B cell (primary cell): ENCODE measurements around the gene G2E3. TPM values are rescaled to one million over a fixed set of nuclear protein-coding genes. Genes with fewer than 3 reads are reported as not detected.

Experiments used
- ATAC-seq: fragments of 200-7000 bp; cut with Tn5 transposase; one replicate; pipeline ENCODE4 v1.10.0; 2021; ENCODE audit warnings: low read depth, mild to moderate bottlenecking, moderate number of reproducible peaks, moderate library complexity
- CTCF ChIA-PET: fragments of 350-600 bp; sonication (Branson Sonifier 250); formaldehyde crosslinking; loops from one replicate; lab custom pipeline; 2021; ENCODE audit warnings: antibody characterized with exemption, inconsistent platforms; lab: Charles Lee
- POLR2A ChIA-PET: fragments of 350-600 bp; sonication (Branson Sonifier 250); formaldehyde crosslinking; loops from one replicate; lab custom pipeline; 2021; ENCODE audit warnings: antibody characterized with exemption; lab: Charles Lee
- DNase-seq: peaks from one replicate; pipeline ENCODE4 v3.0.0; 2013
- H2AFZ ChIP-seq: 2 replicates; pipeline ENCODE4 v1.6.1; 2012; ENCODE audit warnings: mild to moderate bottlenecking, low read depth, low read length; ENCODE audit not compliant: insufficient read depth, poor library complexity, severe bottlenecking
- H3K27ac ChIP-seq, 2 donors: 1 replicate in 1 of 2; 2 replicates in 1 of 2; pipeline ENCODE4 v1.5.1; 2012 to 2013; ENCODE audit warnings: low read length in 2 of 2, mild to moderate bottlenecking in 2 of 2, moderate library complexity in 1 of 2
- H3K27me3 ChIP-seq, 4 experiments: fragments of 200-600 bp in 1 of 4; sonication (generic) in 1 of 4; replicated peaks in 1 of 4; 1 replicate in 2 of 4; 2 replicates in 2 of 4; pipeline versions ENCODE4 v1.6.1 to v1.7.0; 2013 to 2016; ENCODE audit warnings: low read length in 3 of 4, mild to moderate bottlenecking in 2 of 4, mixed read lengths in 1 of 4, moderate library complexity in 1 of 4; ENCODE audit not compliant: insufficient read depth in 4 of 4, control insufficient read depth in 3 of 4; ENCODE audit errors: control extremely low read depth in 1 of 4
- H3K36me3 ChIP-seq, 2 experiments: replicated peaks in 1 of 2; 1 replicate in 1 of 2; 2 replicates in 1 of 2; pipeline versions ENCODE4 v1.6.1 to v1.7.1; 2013; ENCODE audit warnings: low read length in 1 of 2; ENCODE audit not compliant: insufficient read depth in 2 of 2, control insufficient read depth in 1 of 2; ENCODE audit errors: control extremely low read depth in 1 of 2, extremely low read depth in 1 of 2
- H3K4me1 ChIP-seq, 2 donors: fragments of 200-600 bp in 1 of 2; sonication (generic) in 1 of 2; 1 replicate in 1 of 2; 2 replicates in 1 of 2; pipeline versions ENCODE4 v1.5.1 to v1.6.1; 2013 to 2017; ENCODE audit warnings: low read length in 2 of 2; ENCODE audit not compliant: control insufficient read depth in 2 of 2, insufficient read depth in 2 of 2
- H3K4me2 ChIP-seq: replicated peaks from 2 replicates; pipeline ENCODE3; 2012; ENCODE audit warnings: mild to moderate bottlenecking, low read depth, low read length; ENCODE audit not compliant: poor library complexity, severe bottlenecking
- H3K4me3 ChIP-seq, 5 experiments: fragments of 200-600 bp in 1 of 5; sonication (generic) in 1 of 5; 1 replicate in 3 of 5; 2 replicates in 2 of 5; pipeline versions ENCODE4 v1.5.1 to v1.7.0; 2011 to 2016; ENCODE audit warnings: low read length in 4 of 5, mild to moderate bottlenecking in 4 of 5, low read depth in 2 of 5, control low read depth in 1 of 5, moderate library complexity in 1 of 5; ENCODE audit not compliant: insufficient read depth in 1 of 5; ENCODE audit errors: control extremely low read depth in 1 of 5, extremely low read depth in 1 of 5
- H3K79me2 ChIP-seq: fragments of 200-600 bp; sonication (generic); one replicate; pipeline ENCODE4 v1.6.0; 2016; ENCODE audit warnings: low read length; ENCODE audit not compliant: control insufficient read depth, insufficient read depth
- H3K9ac ChIP-seq: fragments of 200-600 bp; sonication (generic); 2 replicates; pipeline ENCODE4 v1.6.1; 2017; ENCODE audit warnings: mild to moderate bottlenecking, low read length, moderate library complexity
- H3K9me3 ChIP-seq, 3 donors: one replicate each; pipeline versions ENCODE4 v1.6.1 to v1.7.1; 2013; ENCODE audit warnings: low read length in 2 of 3; ENCODE audit not compliant: control insufficient read depth in 2 of 3, insufficient read depth in 1 of 3; ENCODE audit errors: control extremely low read depth in 1 of 3
- H4K20me1 ChIP-seq: 2 replicates; pipeline ENCODE4 v1.6.0; 2012; ENCODE audit warnings: mild to moderate bottlenecking, low read length; ENCODE audit not compliant: insufficient read depth, control insufficient read depth, poor library complexity, severe bottlenecking
- H3K27ac Mint-ChIP-seq: one replicate; pipeline ENCODE4 v1.8.0; 2021; ENCODE audit warnings: mixed read lengths
- H3K27me3 Mint-ChIP-seq: one replicate; pipeline ENCODE4 v1.8.0; 2021; ENCODE audit warnings: mixed read lengths
- H3K4me1 Mint-ChIP-seq: one replicate; pipeline ENCODE4 v1.8.0; 2021; ENCODE audit warnings: mixed read lengths
- H3K4me3 Mint-ChIP-seq: one replicate; pipeline ENCODE4 v1.8.0; 2021; ENCODE audit warnings: mixed read lengths
- H3K9me3 Mint-ChIP-seq: one replicate; pipeline ENCODE4 v1.8.0; 2022; ENCODE audit warnings: mixed read lengths; ENCODE audit not compliant: insufficient read depth
- CTCF ChIP-seq: fragments of 200-600 bp; IDR thresholded peaks from one replicate; pipeline ENCODE4 v1.8.0; 2022; ENCODE audit warnings: antibody characterized with exemption, mild to moderate bottlenecking
- EZH2 ChIP-seq: IDR thresholded peaks from 2 replicates; pipeline ENCODE4 v1.6.1; 2012; ENCODE audit warnings: borderline replicate concordance, low read depth, mild to moderate bottlenecking, moderate library complexity, low read length; ENCODE audit not compliant: insufficient read depth, poor library complexity, severe bottlenecking
- WGBS: methylation state at CpG from one replicate; pipeline ENCODE4 v1.1.5; 2013; ENCODE audit warnings: missing lambda C conversion rate; ENCODE audit not compliant: insufficient coverage; 5-methylcytosine and 5-hydroxymethylcytosine counted together
- intact Hi-C: fragments of 100-400 bp; cut with micrococcal nuclease; formaldehyde crosslinking; loops from one replicate; pipeline ENCODE4 v1.10.0; 2022
- polyA plus RNA-seq: library from polyadenylated mRNA; depleted of rRNA; stranded (reverse); fragments of >200 nt; gene quantifications from 2 replicates; pipeline ENCODE4 v1.2.3, GENCODE V29; 2012
- total RNA-seq, 2 donors: library from RNA; stranded (reverse); fragments of 120-200 nt in 1 of 2; gene quantifications; 1 replicate in 1 of 2; 2 replicates in 1 of 2; pipeline versions ENCODE4 v1.2.3 to v1.2.4, GENCODE V29; 2013 to 2022

Gene G2E3
- total and polyA plus RNA-seq, 2 donors (not counting 1 experiment from before 2014, with no cell fraction given): 6.2 to 29.2 TPM

GRCh38 chr14:30655658-30656057 lies 96.7 kb downstream of the G2E3 start:
- no peak overlapping the region for H2AFZ ChIP-seq
- H3K9me3 ChIP-seq: no peaks in the 10 kb centered on the region
- H3K4me1 ChIP-seq: no peaks in the 10 kb centered on the region
- H3K4me2 ChIP-seq: no peak overlapping the region
- H4K20me1 ChIP-seq: no peaks in the 10 kb centered on the region
- WGBS: 88% methylated on average over 2 of the region's 3 CpGs
- POLR2A ChIA-PET: no interaction called here
- no peaks in the 10 kb centered on the region for H3K4me1 Mint-ChIP-seq
- no peak overlapping the region for H3K4me3 ChIP-seq
- no peak overlapping the region for H3K27ac Mint-ChIP-seq
- H3K36me3 ChIP-seq: peaks cover 6 to 47% of the 10 kb centered on the region in 2 experiments
- H3K9ac ChIP-seq: no peak overlapping the region
- ATAC-seq (no peak), DNase-seq (no peak)
- no peaks in the 10 kb centered on the region for H3K9me3 Mint-ChIP-seq
- H3K4me3 Mint-ChIP-seq: no peak overlapping the region
- CTCF ChIA-PET: interaction anchor here (0.6 to 2.7 kb wide), 4 partner anchors 23 to 699 kb away, joined by 3 to 9 read pairs (median 4); no protein-coding TSS in a partner anchor
- no peak overlapping the region for H3K27ac ChIP-seq
- H3K79me2 ChIP-seq: no peaks in the 10 kb centered on the region
- no peaks in the 10 kb centered on the region for H3K27me3 ChIP-seq
- TF ChIP-seq EZH2 (no peak), CTCF (no peak)
- intact Hi-C loops: loop anchor here (1.0 kb wide), 2 partner anchors 251 to 701 kb away; no protein-coding TSS in a partner anchor
- no peaks in the 10 kb centered on the region for H3K27me3 Mint-ChIP-seq

GRCh38 chr14:30656190-30656632 lies 97.3 kb downstream of the G2E3 start:
- no peaks in the 10 kb centered on the region for H3K9me3 ChIP-seq

More at GRCh38 chr14:30656190-30656632, 97.3 kb downstream of the G2E3 start:
- H3K4me1 ChIP-seq: no peaks in the 10 kb centered on the region
- no peak overlapping the region for H3K4me3 ChIP-seq
- peak; percentile 60 for DNase-seq
- Mint-ChIP-seq H3K4me3 (no peak overlapping the region), H3K4me1 (no peaks in the 10 kb centered on the region), H3K27me3 (no peaks in the 10 kb centered on the region), H3K27ac (no peak overlapping the region), H3K9me3 (no peaks in the 10 kb centered on the region)
- no peak overlapping the region for H3K9ac ChIP-seq
- H3K27ac ChIP-seq: no peak overlapping the region
- H3K27me3 ChIP-seq: no peaks in the 10 kb centered on the region
- H4K20me1 ChIP-seq: no peaks in the 10 kb centered on the region
- intact Hi-C loops: loop anchor here (1.0 kb wide), 2 partner anchors 250 to 700 kb away; no protein-coding TSS in a partner anchor
- no peaks in the 10 kb centered on the region for H3K79me2 ChIP-seq
- peak; percentile 41 for ATAC-seq
- H2AFZ ChIP-seq: no peak overlapping the region
- CTCF ChIA-PET: interaction anchor here (0.7 to 2.7 kb wide), 6 partner anchors 10 to 702 kb away, joined by 3 to 9 read pairs (median 4); no protein-coding TSS in a partner anchor
- 73% methylated on average over 8 of the region's 8 CpGs for WGBS
- TF ChIP-seq EZH2 (no peak), CTCF (peak; percentile 81)
- H3K36me3 ChIP-seq: peaks cover 6 to 48% of the 10 kb centered on the region in 2 experiments
- POLR2A ChIA-PET: no interaction called here
- no peak overlapping the region for H3K4me2 ChIP-seq
